ENCODE measurements around the gene CTIF. TPM values are rescaled to one million over a fixed set of nuclear protein-coding genes. Genes with fewer than 3 reads are reported as not detected.

The CTIF gene
- total RNA-seq, 2 experiments from 2014 or later = 3.2 to 3.5 TPM

DNA sequence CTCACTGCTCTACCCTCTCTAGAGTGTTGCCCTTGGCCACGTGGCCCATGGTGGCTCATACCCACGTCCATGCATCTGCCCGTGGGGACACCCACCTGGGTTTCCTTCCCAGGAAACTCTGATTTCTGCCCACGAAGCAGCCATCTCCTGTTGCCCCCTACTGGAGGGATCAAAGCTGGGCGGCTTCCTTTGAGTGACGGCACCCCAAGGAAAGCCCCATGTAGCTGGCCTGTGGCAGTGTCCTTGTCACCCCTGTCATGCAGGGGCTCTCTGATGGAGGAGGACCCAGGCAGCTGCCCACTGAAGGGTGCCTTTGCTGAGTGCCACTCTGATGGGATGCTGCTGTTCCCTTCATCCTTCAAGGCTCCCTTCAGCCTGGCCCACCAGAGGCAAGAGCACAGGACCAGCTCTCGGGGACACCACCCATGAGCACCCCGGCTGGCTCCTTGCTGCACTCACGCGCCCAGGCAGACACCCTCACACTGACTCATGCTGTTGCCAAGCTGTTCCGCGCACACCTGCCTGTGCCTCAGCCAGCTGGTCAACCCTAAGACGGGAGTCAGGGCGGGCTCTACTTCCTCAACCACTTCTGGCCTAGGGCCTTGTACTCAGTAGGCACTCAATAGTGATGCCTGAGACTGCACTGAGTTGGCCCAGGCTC is 101.1 kb downstream of the CTIF start:
- TF ChIP-seq CTCF (IDR thresholded peaks at IDR 0.05) = no peak
- intact Hi-C loops (cut with micrococcal nuclease) = no loop called here
- Mint-ChIP-seq H3K27me3 (no peaks in the 10 kb centered on the region), H3K36me3 (ENCODE audit: low read depth) (no peaks in the 10 kb centered on the region), H3K27ac (no peak overlapping the region), H3K9me3 (peaks cover 4% of the 10 kb centered on the region), H3K4me1 (ENCODE audit: low read depth) (no peaks in the 10 kb centered on the region), H3K4me3 (no peak overlapping the region)
- ChIA-PET POLR2A (no interaction called here), CTCF (interaction anchor here (0.6 to 1.3 kb wide), 4 partner anchors 9 to 195 kb away, joined by 3 read pairs; no protein-coding TSS in a partner anchor)
- DNase-seq (peak; percentile 11), ATAC-seq (no peak)

DNA sequence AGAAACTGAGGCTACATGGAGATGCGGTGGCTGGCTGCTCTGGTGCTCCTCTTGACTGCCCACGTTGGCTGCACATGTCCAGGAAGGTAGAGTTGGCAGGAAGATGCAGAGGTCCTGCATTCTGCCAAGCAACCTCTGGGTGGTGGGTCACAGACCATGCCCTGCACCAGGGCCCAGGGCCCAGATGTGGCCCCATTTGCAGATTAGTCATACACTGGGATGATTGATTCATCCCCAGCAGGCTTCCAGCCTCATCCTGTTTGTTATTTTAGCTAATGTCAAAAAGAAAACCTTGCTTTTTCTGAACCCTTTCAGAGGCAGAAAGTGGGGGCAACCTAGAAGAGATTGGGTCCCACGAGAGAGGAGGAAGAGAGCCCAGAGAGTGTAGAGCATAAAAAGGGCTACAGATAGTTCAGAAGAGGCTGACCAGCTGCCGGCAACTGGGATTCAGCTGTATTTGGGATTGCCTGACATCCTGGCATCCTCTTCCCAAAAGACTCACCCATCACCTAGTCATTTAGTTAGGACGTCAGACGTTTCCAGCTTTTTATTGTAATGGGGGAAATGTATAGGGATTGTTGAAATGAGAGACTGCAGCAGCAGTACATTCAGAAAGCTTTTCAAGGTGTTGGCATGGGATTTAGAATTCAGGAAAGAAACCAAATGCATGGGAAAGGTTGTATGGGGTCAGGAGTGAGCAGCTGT is 101.9 kb downstream of the CTIF start:
- no peak overlapping the region for H3K27ac Mint-ChIP-seq
- H3K4me1 Mint-ChIP-seq (ENCODE audit: low read depth) = no peaks in the 10 kb centered on the region
- H3K4me3 Mint-ChIP-seq = no peak overlapping the region
- ChIA-PET POLR2A (no interaction called here), CTCF (interaction anchor here (1.0 to 1.3 kb wide), 2 partner anchors 8 to 20 kb away, joined by 3 read pairs; no protein-coding TSS in a partner anchor)
- no peaks in the 10 kb centered on the region for H3K27me3 Mint-ChIP-seq
- no peak for ATAC-seq
- DNase-seq = no peak
- TF ChIP-seq CTCF (IDR thresholded peaks at IDR 0.05) = no peak
- no peaks in the 10 kb centered on the region for H3K36me3 Mint-ChIP-seq (ENCODE audit: low read depth)
- peaks cover 4% of the 10 kb centered on the region for H3K9me3 Mint-ChIP-seq
- intact Hi-C loops (cut with micrococcal nuclease) = no loop called here

- H3K4me1 Mint-ChIP-seq (ENCODE audit: low read depth) = no peaks in the 10 kb centered on the region
- ChIA-PET POLR2A (no interaction called here), CTCF (no interaction called here)
- DNase-seq (no peak), ATAC-seq (no peak)
- H3K9me3 Mint-ChIP-seq = peaks cover 4% of the 10 kb centered on the region
- intact Hi-C loops (cut with micrococcal nuclease) = no loop called here
- H3K27ac Mint-ChIP-seq = no peak overlapping the region
- no peak overlapping the region for H3K4me3 Mint-ChIP-seq
- no peaks in the 10 kb centered on the region for H3K27me3 Mint-ChIP-seq
- no peak for TF ChIP-seq CTCF (IDR thresholded peaks at IDR 0.05)
- no peaks in the 10 kb centered on the region for H3K36me3 Mint-ChIP-seq (ENCODE audit: low read depth)
Observed at GRCh38 chr18:48641981-48642380, 103.2 kb downstream of the CTIF start.

DNA sequence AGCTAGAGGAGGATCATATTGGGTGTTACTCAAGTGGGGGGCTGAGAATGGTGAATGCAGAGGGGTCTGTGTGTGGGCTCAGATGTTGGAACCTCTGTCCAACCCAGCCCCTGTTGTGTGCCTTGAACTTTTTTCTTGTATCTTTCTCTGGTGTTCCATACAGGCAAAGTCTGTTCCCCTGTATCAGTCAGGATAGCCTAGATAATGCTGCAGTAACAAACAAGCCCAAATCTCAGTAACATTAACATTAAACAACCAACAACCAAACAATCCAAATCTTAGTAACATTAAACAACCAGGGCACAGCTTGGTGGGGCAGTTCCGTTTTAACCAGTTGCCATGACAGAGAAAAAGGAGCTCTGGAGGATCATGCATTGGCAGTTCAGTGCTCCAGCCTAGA is 103.7 kb downstream of the CTIF start:
- ChIA-PET POLR2A (interaction anchor here (0.9 kb wide), 1 partner anchor 13 kb away, joined by 3 read pairs; no protein-coding TSS in a partner anchor), CTCF (interaction anchor here (1.3 to 1.4 kb wide), 2 partner anchors 15 to 20 kb away, joined by 3 to 4 read pairs; no protein-coding TSS in a partner anchor)
- ATAC-seq = no peak

More for the DNA sequence above, 103.7 kb downstream of the CTIF start:
- Mint-ChIP-seq H3K27me3 (no peaks in the 10 kb centered on the region), H3K36me3 (ENCODE audit: low read depth) (no peaks in the 10 kb centered on the region), H3K9me3 (peaks cover 4% of the 10 kb centered on the region), H3K4me3 (no peak overlapping the region), H3K4me1 (ENCODE audit: low read depth) (no peaks in the 10 kb centered on the region), H3K27ac (no peak overlapping the region)
- no peak for TF ChIP-seq CTCF (IDR thresholded peaks at IDR 0.05)
- no peak for DNase-seq
- intact Hi-C loops (cut with micrococcal nuclease) = no loop called here
